Pancreas (tissue), 10 donors: ENCODE data around the gene GTSE1. TPM values are rescaled to one million over a fixed set of nuclear protein-coding genes. Genes with fewer than 3 reads are reported as not detected.
"Not testable (repeated sequence)": the region's sequence is repeated elsewhere in the genome, so short reads cannot be mapped to it uniquely, and the experiment has no call there.

Experiments
- ATAC-seq, 4 donors: fragments of 200-7000 bp; cut with Tn5 transposase; one replicate each; pipeline versions ENCODE4 v1.8.0 to v1.9.1; 2020; ENCODE audit warnings: mild to moderate bottlenecking in 4 of 4, moderate library complexity in 4 of 4
- DNase-seq, 6 donors: peaks; one replicate each; pipeline ENCODE4 v3.0.0-alpha.2; 2020
- FAIRE-seq: peaks from 2 replicates; lab custom pipeline; 2012; peaks lifted over from hg19 to GRCh38; lab: Jason Lieb, UNC
- H3K27ac ChIP-seq, 4 donors: fragments of 200-600 bp; sonication (generic); 1 replicate in 3 of 4; 2 replicates in 1 of 4; pipeline versions ENCODE4 v1.5.0 to v1.8.0; 2020
- H3K27me3 ChIP-seq, 4 donors: fragments of 200-600 bp; one replicate each; pipeline ENCODE4 v1.8.0; 2021
- H3K36me3 ChIP-seq, 3 donors: fragments of 200-600 bp; sonication (generic) in 1 of 3; one replicate each; pipeline versions ENCODE4 v1.5.0 to v1.8.0; 2020 to 2021
- H3K4me1 ChIP-seq, 3 donors: fragments of 200-600 bp; one replicate each; pipeline ENCODE4 v1.8.0; 2021
- H3K4me3 ChIP-seq, 4 donors: fragments of 200-600 bp; sonication (generic) in 2 of 4; one replicate each; pipeline versions ENCODE4 v1.5.0 to v1.8.0; 2020 to 2021
- H3K9me3 ChIP-seq, 4 donors: fragments of 200-600 bp; one replicate each; pipeline ENCODE4 v1.8.0; 2021
- WGBS, 2 donors: extraction: QIAGEN DNeasy Blood & Tissue Kit; methylation state at CpG; one replicate each; pipeline ENCODE4 v1.1.7; 2013; 5-methylcytosine and 5-hydroxymethylcytosine counted together
- intact Hi-C, 3 donors: fragments of 100-400 bp; cut with DNase I; formaldehyde crosslinking; loops; one replicate each; pipeline versions ENCODE4 v1.11.1 to v1.14.2; 2022
- polyA plus RNA-seq, 2 donors: library from polyadenylated mRNA; stranded (reverse); fragments of 200-250 nt; gene quantifications; one replicate each; pipeline ENCODE4 v1.2.3, GENCODE V29; 2013
- total RNA-seq, 6 donors: library from RNA; stranded (reverse); fragmentation: NEBNext Ultra II Directional in 4 of 6; extraction: Animal tissue kit (Norgen Biotek cat#: 25700) in 4 of 6; gene quantifications; one replicate each; pipeline versions ENCODE4 v1.2.1 to v1.2.4, GENCODE V29; 2021 to 2023
- TF ChIP-seq, protein P1 (sequence below), 4 donors: fragments of 200-600 bp; sonication (generic) in 3 of 4; IDR thresholded peaks; one replicate each; pipeline versions ENCODE4 v1.5.0 to v1.8.0; 2021; ENCODE audit warnings: antibody characterized with exemption in 4 of 4
- donor health status: healthy with polysubstance abuse.
- donor health status: DM: no; HTN: no; CAD: no; lungs with moderate emphysema.
- donor health status: DM: no; HTN: no; CAD: no.
- donor health status: control.
- donor health status: control.
- donor health status: Bipolar disorder and iron deficiency.
- donor health status: DM: yes; HTN: yes; CAD: no.
- donor health status: DM: no; HTN: no; CAD: no.
- donor health status: DM: no; HTN: no; CAD: no.
- donor health status: DM: yes; HTN: yes; CAD: no.

Gene GTSE1
- total and polyA plus RNA-seq, 8 donors: 0.12 to 0.75 (median 0.23) TPM; not detected in 1

DNA sequence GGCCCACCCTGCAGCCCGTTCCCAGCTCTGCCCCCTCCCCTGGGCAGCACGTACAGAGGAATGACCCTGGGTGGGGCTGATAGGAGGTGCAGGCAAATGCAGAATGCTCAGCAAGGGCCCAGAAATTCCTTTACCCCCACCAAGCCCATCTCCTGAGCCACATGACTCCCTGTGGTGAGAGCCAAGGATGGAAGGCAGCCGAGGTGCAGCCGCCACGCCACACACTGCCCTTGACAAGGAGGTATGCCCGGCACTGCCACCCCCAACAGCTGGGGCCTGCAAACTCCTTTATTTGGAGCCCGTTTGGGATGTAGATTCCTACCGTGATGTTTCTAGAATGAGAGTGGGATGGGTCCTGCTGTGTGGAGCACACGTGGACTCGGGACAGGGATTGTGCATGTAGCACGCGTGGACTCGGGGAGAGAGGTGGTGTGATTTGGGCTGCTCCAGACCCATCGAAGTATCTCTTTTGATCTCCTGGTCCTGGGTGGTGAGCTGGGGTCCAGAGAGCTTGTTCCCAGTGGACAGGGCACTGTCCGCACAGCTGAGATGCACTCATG, 12.9 kb downstream of the GTSE1 start:
- Histone ChIP-seq H3K27me3 (no peaks in the 10 kb centered on the region), H3K36me3 (no peaks in the 10 kb centered on the region), H3K4me3 (no peak overlapping the region), H3K27ac (no peak overlapping the region), H3K4me1 (no peaks in the 10 kb centered on the region), H3K9me3 (no peaks in the 10 kb centered on the region)
- TF ChIP-seq, protein P1, sequence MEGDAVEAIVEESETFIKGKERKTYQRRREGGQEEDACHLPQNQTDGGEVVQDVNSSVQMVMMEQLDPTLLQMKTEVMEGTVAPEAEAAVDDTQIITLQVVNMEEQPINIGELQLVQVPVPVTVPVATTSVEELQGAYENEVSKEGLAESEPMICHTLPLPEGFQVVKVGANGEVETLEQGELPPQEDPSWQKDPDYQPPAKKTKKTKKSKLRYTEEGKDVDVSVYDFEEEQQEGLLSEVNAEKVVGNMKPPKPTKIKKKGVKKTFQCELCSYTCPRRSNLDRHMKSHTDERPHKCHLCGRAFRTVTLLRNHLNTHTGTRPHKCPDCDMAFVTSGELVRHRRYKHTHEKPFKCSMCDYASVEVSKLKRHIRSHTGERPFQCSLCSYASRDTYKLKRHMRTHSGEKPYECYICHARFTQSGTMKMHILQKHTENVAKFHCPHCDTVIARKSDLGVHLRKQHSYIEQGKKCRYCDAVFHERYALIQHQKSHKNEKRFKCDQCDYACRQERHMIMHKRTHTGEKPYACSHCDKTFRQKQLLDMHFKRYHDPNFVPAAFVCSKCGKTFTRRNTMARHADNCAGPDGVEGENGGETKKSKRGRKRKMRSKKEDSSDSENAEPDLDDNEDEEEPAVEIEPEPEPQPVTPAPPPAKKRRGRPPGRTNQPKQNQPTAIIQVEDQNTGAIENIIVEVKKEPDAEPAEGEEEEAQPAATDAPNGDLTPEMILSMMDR (IDR thresholded peaks at IDR 0.05): no peak
- FAIRE-seq: no peak
- intact Hi-C loops: loop anchor here in 2 of 3 donors (5.0 to 10.0 kb wide), 3 partner anchors 65 to 315 kb away; no protein-coding TSS in a partner anchor
- DNase-seq: peak in 1 of 6 donors; percentile 37
- 95 to 96% methylated on average over 14 to 15 of the region's 15 CpGs for WGBS, 2 donors
- ATAC-seq: no peak

DNA sequence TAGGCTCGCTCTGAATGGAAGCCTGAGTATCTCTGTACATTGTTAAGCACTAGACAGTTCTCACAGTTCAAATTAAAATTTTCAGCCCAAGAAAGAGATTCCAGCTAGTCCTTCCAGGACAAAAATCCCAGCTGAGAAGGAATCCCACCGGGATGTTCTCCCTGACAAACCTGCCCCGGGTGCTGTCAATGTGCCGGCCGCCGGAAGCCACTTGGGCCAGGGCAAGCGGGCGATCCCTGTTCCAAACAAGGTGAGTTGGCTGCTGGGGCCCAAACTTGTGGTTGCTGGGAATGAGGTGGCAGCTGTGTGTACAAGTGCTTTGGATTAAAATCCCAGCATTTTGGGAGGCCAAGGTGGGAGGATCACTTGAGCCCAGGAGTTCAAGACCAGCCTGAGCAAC, 15.4 kb downstream of the GTSE1 start:
- 96 to 98% methylated on average over 8 of the region's 8 CpGs for WGBS, 2 donors
- intact Hi-C loops: loop anchor here in 1 of 3 donors (5.0 to 10.0 kb wide), 2 partner anchors 190 to 317 kb away; no protein-coding TSS in a partner anchor
- H3K36me3 ChIP-seq: no peaks in the 10 kb centered on the region

DNA sequence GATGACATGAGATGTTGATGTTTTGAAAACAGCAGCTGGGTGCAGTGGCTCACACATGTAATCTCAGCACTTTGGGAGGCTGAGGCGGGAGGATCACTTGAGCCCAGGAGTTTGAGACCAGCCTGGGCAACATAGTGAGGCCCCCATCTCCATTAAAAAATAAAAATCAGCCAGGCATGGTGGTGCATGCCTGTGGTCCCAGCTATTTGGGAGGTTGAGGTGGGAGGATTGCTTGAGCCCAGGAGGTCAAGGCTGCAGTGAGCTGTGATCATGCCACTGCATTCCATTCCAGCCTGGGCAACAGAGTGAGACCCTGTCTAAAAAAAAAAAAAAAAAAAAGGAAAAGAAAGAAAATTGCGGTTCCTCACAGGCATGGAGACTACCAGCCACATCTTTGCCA, 16.2 kb downstream of the GTSE1 start:
- not testable (repeated sequence) for H3K9me3 ChIP-seq, ATAC-seq, H3K27me3 ChIP-seq, DNase-seq, H3K36me3 ChIP-seq, H3K4me3 ChIP-seq, H3K27ac ChIP-seq, H3K4me1 ChIP-seq, FAIRE-seq
- intact Hi-C loops: loop anchor here in 1 of 3 donors (5.0 to 10.0 kb wide), 2 partner anchors 191 to 318 kb away; no protein-coding TSS in a partner anchor
- WGBS, 2 donors: 91 to 100% methylated on average over 2 of the region's 2 CpGs

More for the DNA sequence above, 15.4 kb downstream of the GTSE1 start:
- ATAC-seq: no peak
- H3K4me3 ChIP-seq: no peak overlapping the region
- no peaks in the 10 kb centered on the region for H3K4me1 ChIP-seq
- no peaks in the 10 kb centered on the region for H3K9me3 ChIP-seq
- H3K27me3 ChIP-seq: no peaks in the 10 kb centered on the region
- TF ChIP-seq, protein P1 (IDR thresholded peaks at IDR 0.05): no peak
- H3K27ac ChIP-seq: no peak overlapping the region
- peak in 1 of 6 donors; percentile 20 for DNase-seq
- FAIRE-seq: no peak

DNA sequence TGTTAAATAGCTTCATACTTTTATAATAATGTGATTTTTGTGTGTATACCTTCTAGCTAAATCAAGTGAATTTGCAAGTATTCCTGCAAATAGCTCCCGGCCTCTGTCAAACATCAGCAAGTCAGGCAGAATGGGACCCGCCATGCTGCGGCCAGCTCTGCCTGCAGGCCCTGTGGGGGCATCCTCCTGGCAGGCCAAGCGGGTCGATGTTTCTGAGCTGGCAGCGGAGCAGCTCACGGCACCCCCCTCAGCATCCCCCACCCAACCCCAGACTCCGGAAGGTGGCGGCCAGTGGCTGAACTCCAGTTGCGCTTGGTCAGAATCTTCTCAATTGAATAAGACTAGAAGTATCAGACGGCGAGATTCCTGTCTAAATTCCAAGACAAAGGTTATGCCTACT, 19.3 kb downstream of the GTSE1 start:
- DNase-seq: peak in 2 of 6 donors; percentile 25 to 38
- Histone ChIP-seq H3K9me3 (no peaks in the 10 kb centered on the region), H3K27ac (no peak overlapping the region), H3K4me1 (no peaks in the 10 kb centered on the region), H3K4me3 (no peak overlapping the region), H3K27me3 (no peaks in the 10 kb centered on the region), H3K36me3 (no peaks in the 10 kb centered on the region)
- WGBS, 2 donors: 91 to 95% methylated on average over 12 of the region's 12 CpGs
- FAIRE-seq: no peak
- no peak for ATAC-seq
- intact Hi-C loops: loop anchor here (2.0 to 10.0 kb wide), 3 partner anchors 193 to 321 kb away; no protein-coding TSS in a partner anchor
- TF ChIP-seq, protein P1 (IDR thresholded peaks at IDR 0.05): no peak

DNA sequence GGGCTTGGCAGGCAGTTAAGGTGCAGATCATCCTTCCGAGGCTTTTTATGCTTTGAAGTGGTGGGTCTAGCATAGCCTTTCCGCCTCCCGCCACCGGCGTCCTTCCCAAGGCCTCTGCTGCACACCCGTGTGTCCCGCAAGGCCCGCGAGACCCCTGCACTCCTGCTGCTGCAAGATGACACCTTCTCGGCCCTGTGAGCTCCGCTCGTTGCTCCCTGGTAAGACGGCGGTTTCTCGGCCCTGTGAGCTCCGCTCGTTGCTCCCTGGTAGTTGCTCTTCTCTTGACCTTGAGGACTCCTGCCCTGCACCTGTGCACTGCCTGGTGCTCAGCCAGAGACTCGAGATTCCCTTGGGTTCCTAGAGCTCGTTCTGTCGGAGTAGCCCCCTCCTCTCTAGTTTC, 21.0 kb downstream of the GTSE1 start:
- FAIRE-seq (no peak), DNase-seq (peak in 1 of 6 donors; percentile 33)

More for the DNA sequence above, 21.0 kb downstream of the GTSE1 start:
- Histone ChIP-seq H3K4me1 (no peaks in the 10 kb centered on the region), H3K9me3 (no peaks in the 10 kb centered on the region), H3K27ac (no peak overlapping the region), H3K27me3 (no peaks in the 10 kb centered on the region), H3K36me3 (no peaks in the 10 kb centered on the region), H3K4me3 (no peak overlapping the region)
- intact Hi-C loops: loop anchor here in 1 of 3 donors (10.0 kb wide), 1 partner anchor 323 kb away; no protein-coding TSS in a partner anchor
- TF ChIP-seq, protein P1 (IDR thresholded peaks at IDR 0.05): no peak
- WGBS, 2 donors: 75% methylated on average over 20 of the region's 20 CpGs
- ATAC-seq: no peak
